SK-N-SH (cell line): ENCODE results near the gene DOCK8. TPM values are rescaled to one million over a fixed set of nuclear protein-coding genes. Genes with fewer than 3 reads are reported as not detected.

Source experiments
- CTCF ChIA-PET: fragments of 300-600, 350-600 bp; formaldehyde crosslinking; extraction: SDS; loops from one replicate; lab custom pipeline; 2021; lab: Yijun Ruan, JAX
- POLR2A ChIA-PET: fragments of 350-600 bp; sonication (Branson Sonifier 250); formaldehyde crosslinking; extraction: SDS; loops from one replicate; lab custom pipeline; 2020; ENCODE audit warnings: antibody characterized with exemption, inconsistent platforms; lab: Yijun Ruan, JAX
- DNase-seq: peaks from one replicate; pipeline ENCODE4 v3.0.0; 2012
- H2AFZ ChIP-seq: fragments of 200-600 bp; sonication (generic); 2 replicates; pipeline ENCODE4 v1.8.1; 2016; ENCODE audit warnings: antibody characterized with exemption, mild to moderate bottlenecking, low read depth
- H3F3A ChIP-seq: fragments of 200-600 bp; sonication (generic); replicated peaks from 2 replicates; pipeline ENCODE3; 2016; ENCODE audit warnings: antibody characterized with exemption, mild to moderate bottlenecking; ENCODE audit not compliant: insufficient read depth
- H3K27ac ChIP-seq, 2 experiments: fragments of 200-500 bp in 1 of 2; fragments of 200-600 bp in 1 of 2; sonication (Bioruptor generic) in 1 of 2; sonication (generic), shearing (Covaris generic) in 1 of 2; 2 replicates each; pipeline versions ENCODE4 v1.5.1 to v1.6.1; 2014 to 2016; ENCODE audit warnings: low read depth in 2 of 2, inconsistent platforms in 1 of 2, low read length in 1 of 2, mild to moderate bottlenecking in 1 of 2, mixed read lengths in 1 of 2
- H3K27me3 ChIP-seq: fragments of 200-600 bp; sonication (generic), shearing (Covaris generic); 2 replicates; pipeline ENCODE4 v1.6.1; 2016; ENCODE audit warnings: mixed run types; ENCODE audit not compliant: insufficient read depth
- H3K36me3 ChIP-seq, 2 experiments: fragments of 200-500 bp in 1 of 2; fragments of 200-600 bp in 1 of 2; sonication (Bioruptor generic) in 1 of 2; sonication (generic) in 1 of 2; replicated peaks in 1 of 2; 2 replicates each; pipeline versions ENCODE3 to v1.5.1; 2014 to 2016; ENCODE audit warnings: low read length in 1 of 2, mild to moderate bottlenecking in 1 of 2; ENCODE audit not compliant: insufficient read depth in 2 of 2, control insufficient read depth in 1 of 2
- H3K4me1 ChIP-seq, 2 experiments: fragments of 200-500 bp in 1 of 2; fragments of 200-600 bp in 1 of 2; sonication (Bioruptor generic) in 1 of 2; sonication (generic), shearing (Covaris generic) in 1 of 2; 2 replicates each; pipeline versions ENCODE4 v1.5.1 to v1.6.1; 2014 to 2016; ENCODE audit warnings: low read depth in 1 of 2, low read length in 1 of 2, mixed run types in 1 of 2; ENCODE audit not compliant: insufficient read depth in 2 of 2, control insufficient read depth in 1 of 2
- H3K4me2 ChIP-seq: fragments of 200-600 bp; sonication (generic), shearing (Covaris generic); 2 replicates; pipeline ENCODE4 v1.6.1; 2017; ENCODE audit warnings: mixed run types
- H3K4me3 ChIP-seq, 2 experiments: fragments of 200-500 bp in 1 of 2; fragments of 200-600 bp in 1 of 2; sonication (Bioruptor generic) in 1 of 2; sonication (generic), shearing (Covaris generic) in 1 of 2; 2 replicates each; pipeline versions ENCODE4 v1.5.1 to v1.8.1; 2014 to 2016; ENCODE audit warnings: low read depth in 2 of 2, inconsistent platforms in 1 of 2, low read length in 1 of 2, mild to moderate bottlenecking in 1 of 2, mixed read lengths in 1 of 2, moderate library complexity in 1 of 2
- H3K79me2 ChIP-seq: fragments of 200-600 bp; sonication (generic); 2 replicates; pipeline ENCODE4 v1.8.1; 2017; ENCODE audit warnings: mild to moderate bottlenecking; ENCODE audit not compliant: insufficient read depth
- H3K9ac ChIP-seq: fragments of 200-600 bp; sonication (generic); 2 replicates; pipeline ENCODE4 v1.6.1; 2017; ENCODE audit warnings: mixed run types
- H3K9me2 ChIP-seq: fragments of 200-600 bp; sonication (generic); 2 replicates; pipeline ENCODE4 v1.6.1; 2017; ENCODE audit warnings: mixed run types
- H3K9me3 ChIP-seq: fragments of 200-600 bp; sonication (generic); 2 replicates; pipeline ENCODE4 v1.6.1; 2017; ENCODE audit warnings: mixed run types, mild to moderate bottlenecking, moderate library complexity
- H4K20me1 ChIP-seq: fragments of 200-600 bp; sonication (generic); 2 replicates; pipeline ENCODE4 v1.6.1; 2017; ENCODE audit warnings: mild to moderate bottlenecking, mixed run types; ENCODE audit not compliant: insufficient read depth
- CTCF ChIP-seq: fragments of 200-600 bp; sonication (generic); IDR thresholded peaks from 2 replicates; pipeline ENCODE4 v1.6.1; 2017; ENCODE audit warnings: antibody characterized with exemption, mild to moderate bottlenecking, moderate library complexity
- EP300 ChIP-seq, 2 experiments: IDR thresholded peaks; 2 replicates each; pipeline versions ENCODE4 v1.4.0 to v1.6.1; 2012; ENCODE audit warnings: borderline replicate concordance in 1 of 2, low read depth in 1 of 2, low read length in 1 of 2
- EZH2phosphoT487 ChIP-seq: fragments of 200-600 bp; sonication (generic); IDR thresholded peaks from 2 replicates; pipeline ENCODE4 v1.6.1; 2017; ENCODE audit warnings: low read depth, mixed run types, mild to moderate bottlenecking, antibody characterized with exemption, moderate library complexity, borderline replicate concordance
- FOSL2 ChIP-seq: IDR thresholded peaks from 2 replicates; pipeline ENCODE4 v1.4.0; 2012; ENCODE audit warnings: low read depth, mild to moderate bottlenecking, moderate library complexity, borderline replicate concordance
- MEF2A ChIP-seq: IDR thresholded peaks from 2 replicates; pipeline ENCODE4 v1.4.0; 2012; ENCODE audit warnings: low read depth, borderline replicate concordance
- MXI1 ChIP-seq: IDR thresholded peaks from 2 replicates; pipeline ENCODE4 v1.6.1; 2012; ENCODE audit warnings: mild to moderate bottlenecking, low read depth, low read length, improper control_type of control experiment
- POLR2AphosphoS5 ChIP-seq: IDR thresholded peaks from 2 replicates; pipeline ENCODE4 v1.6.1; 2012; ENCODE audit warnings: low read depth, low read length
- RAD21 ChIP-seq: IDR thresholded peaks from 2 replicates; pipeline ENCODE4 v1.6.1; 2012; ENCODE audit warnings: mild to moderate bottlenecking, low read length
- RFX5 ChIP-seq: IDR thresholded peaks from 2 replicates; pipeline ENCODE4 v1.6.1; 2012; ENCODE audit warnings: mild to moderate bottlenecking, improper control_type of control experiment, low read length
- RXRA ChIP-seq: IDR thresholded peaks from 2 replicates; pipeline ENCODE4 v1.4.0; 2012; ENCODE audit warnings: low read depth, mild to moderate bottlenecking, borderline replicate concordance
- SIN3A ChIP-seq: IDR thresholded peaks from 2 replicates; pipeline ENCODE4 v1.6.1; 2012; ENCODE audit warnings: low read depth, mild to moderate bottlenecking, low read length, moderate library complexity, borderline replicate concordance
- SMC3 ChIP-seq: IDR thresholded peaks from 2 replicates; pipeline ENCODE4 v1.6.1; 2012; ENCODE audit warnings: low read depth, low read length, improper control_type of control experiment
- TAF1 ChIP-seq: IDR thresholded peaks from 2 replicates; pipeline ENCODE4 v1.6.1; 2012; ENCODE audit warnings: low read depth, mild to moderate bottlenecking, low read length, moderate library complexity, borderline replicate concordance
- TCF12 ChIP-seq: IDR thresholded peaks from 2 replicates; pipeline ENCODE4 v1.4.0; 2012
- TEAD4 ChIP-seq: IDR thresholded peaks from 2 replicates; pipeline ENCODE4 v1.4.0; 2012; ENCODE audit warnings: mild to moderate bottlenecking, borderline replicate concordance; ENCODE audit not compliant: insufficient read depth
- USF1 ChIP-seq: IDR thresholded peaks from 2 replicates; pipeline ENCODE4 v1.4.0; 2012; ENCODE audit warnings: low read depth, borderline replicate concordance
- USF2 ChIP-seq: fragments of 150-350 bp; IDR thresholded peaks from 2 replicates; pipeline ENCODE4 v1.6.1; 2017; ENCODE audit warnings: antibody characterized with exemption, low read length, low read depth, borderline replicate concordance
- YY1 ChIP-seq: IDR thresholded peaks from 2 replicates; pipeline ENCODE4 v1.4.0; 2012; ENCODE audit warnings: low read depth, mild to moderate bottlenecking
- WGBS: methylation state at CpG from one replicate; pipeline ENCODE4 v1.1.6; 2017; ENCODE audit warnings: low lambda C conversion rate; 5-methylcytosine and 5-hydroxymethylcytosine counted together
- polyA plus RNA-seq, 3 experiments: library from polyadenylated mRNA; depleted of rRNA; stranded (reverse); fragments of >200 nt; gene quantifications; 2 replicates each; pipeline ENCODE4 v1.2.3, GENCODE V29; 2012
- TF ChIP-seq, protein P1 (sequence below): fragments of 150-350 bp; IDR thresholded peaks from 2 replicates; pipeline ENCODE4 v1.6.1; 2016; ENCODE audit warnings: mild to moderate bottlenecking, low read depth, low read length
- TF ChIP-seq, protein P2 (sequence below): IDR thresholded peaks from 2 replicates; pipeline ENCODE4; 2012

The DOCK8 gene
- polyA plus RNA-seq, 1 of the 3 experiments (the other 2 are of a cell fraction), result not detected

GRCh38 chr9:311841-312240, 97.2 kb downstream of the DOCK8 start (continued):
- TF ChIP-seq, protein P1, sequence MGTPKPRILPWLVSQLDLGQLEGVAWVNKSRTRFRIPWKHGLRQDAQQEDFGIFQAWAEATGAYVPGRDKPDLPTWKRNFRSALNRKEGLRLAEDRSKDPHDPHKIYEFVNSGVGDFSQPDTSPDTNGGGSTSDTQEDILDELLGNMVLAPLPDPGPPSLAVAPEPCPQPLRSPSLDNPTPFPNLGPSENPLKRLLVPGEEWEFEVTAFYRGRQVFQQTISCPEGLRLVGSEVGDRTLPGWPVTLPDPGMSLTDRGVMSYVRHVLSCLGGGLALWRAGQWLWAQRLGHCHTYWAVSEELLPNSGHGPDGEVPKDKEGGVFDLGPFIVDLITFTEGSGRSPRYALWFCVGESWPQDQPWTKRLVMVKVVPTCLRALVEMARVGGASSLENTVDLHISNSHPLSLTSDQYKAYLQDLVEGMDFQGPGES, result no peak
- no peak for TF ChIP-seq RXRA
- TF ChIP-seq USF2, result no peak
- no peak for TF ChIP-seq YY1
- no peak for TF ChIP-seq EZH2phosphoT487
- no peak for TF ChIP-seq RFX5
- no peak for TF ChIP-seq TCF12
- TF ChIP-seq SMC3, result no peak
- TF ChIP-seq CTCF, result no peak

- no peaks in the 10 kb centered on the region for H3K9me2 ChIP-seq
- H3K79me2 ChIP-seq, result no peaks in the 10 kb centered on the region
- TF ChIP-seq RAD21 (no peak), USF1 (no peak), TEAD4 (no peak), EP300 (IDR thresholded peaks at IDR 0.05; ENCODE audit: borderline replicate concordance in 1 of 2, low read depth in 1 of 2, low read length in 1 of 2) (no peak), MEF2A (no peak), TCF12 (no peak), RXRA (no peak), FOSL2 (no peak), SIN3A (no peak), YY1 (no peak), MXI1 (no peak), TAF1 (no peak), POLR2AphosphoS5 (no peak)
- TF ChIP-seq, protein P2, sequence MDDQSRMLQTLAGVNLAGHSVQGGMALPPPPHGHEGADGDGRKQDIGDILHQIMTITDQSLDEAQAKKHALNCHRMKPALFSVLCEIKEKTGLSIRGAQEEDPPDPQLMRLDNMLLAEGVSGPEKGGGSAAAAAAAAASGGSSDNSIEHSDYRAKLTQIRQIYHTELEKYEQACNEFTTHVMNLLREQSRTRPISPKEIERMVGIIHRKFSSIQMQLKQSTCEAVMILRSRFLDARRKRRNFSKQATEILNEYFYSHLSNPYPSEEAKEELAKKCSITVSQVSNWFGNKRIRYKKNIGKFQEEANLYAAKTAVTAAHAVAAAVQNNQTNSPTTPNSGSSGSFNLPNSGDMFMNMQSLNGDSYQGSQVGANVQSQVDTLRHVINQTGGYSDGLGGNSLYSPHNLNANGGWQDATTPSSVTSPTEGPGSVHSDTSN, result no peak
- DNase-seq, result no peak
- no peaks in the 10 kb centered on the region for H4K20me1 ChIP-seq
- H3K36me3 ChIP-seq, result no peaks in the 10 kb centered on the region
- no peak overlapping the region for H3K27ac ChIP-seq
- H2AFZ ChIP-seq, result no peak overlapping the region
- no peak overlapping the region for H3K4me3 ChIP-seq
- no peaks in the 10 kb centered on the region for H3K9me3 ChIP-seq
- H3K4me1 ChIP-seq, result no peaks in the 10 kb centered on the region
- ChIA-PET POLR2A (no interaction called here), CTCF (no interaction called here)
- no peak overlapping the region for H3K4me2 ChIP-seq
- no peak overlapping the region for H3K9ac ChIP-seq
- 4% methylated on average over 7 of the region's 7 CpGs for WGBS
- H3F3A ChIP-seq, result no peaks in the 10 kb centered on the region
- peaks cover 5% of the 10 kb centered on the region; the same call in 1 of the 2 replicates for H3K27me3 ChIP-seq
Observed at GRCh38 chr9:312596-313320, 98.1 kb downstream of the DOCK8 start.
